ENCODE measurements around the gene MANF.
A peak's percentile ranks its signal among the peaks of the same experiment; 100 is the strongest.
"Not testable (repeated sequence)": the region's sequence is repeated elsewhere in the genome, so short reads cannot be mapped to it uniquely, and the experiment has no call there.

MANF gene

DNA sequence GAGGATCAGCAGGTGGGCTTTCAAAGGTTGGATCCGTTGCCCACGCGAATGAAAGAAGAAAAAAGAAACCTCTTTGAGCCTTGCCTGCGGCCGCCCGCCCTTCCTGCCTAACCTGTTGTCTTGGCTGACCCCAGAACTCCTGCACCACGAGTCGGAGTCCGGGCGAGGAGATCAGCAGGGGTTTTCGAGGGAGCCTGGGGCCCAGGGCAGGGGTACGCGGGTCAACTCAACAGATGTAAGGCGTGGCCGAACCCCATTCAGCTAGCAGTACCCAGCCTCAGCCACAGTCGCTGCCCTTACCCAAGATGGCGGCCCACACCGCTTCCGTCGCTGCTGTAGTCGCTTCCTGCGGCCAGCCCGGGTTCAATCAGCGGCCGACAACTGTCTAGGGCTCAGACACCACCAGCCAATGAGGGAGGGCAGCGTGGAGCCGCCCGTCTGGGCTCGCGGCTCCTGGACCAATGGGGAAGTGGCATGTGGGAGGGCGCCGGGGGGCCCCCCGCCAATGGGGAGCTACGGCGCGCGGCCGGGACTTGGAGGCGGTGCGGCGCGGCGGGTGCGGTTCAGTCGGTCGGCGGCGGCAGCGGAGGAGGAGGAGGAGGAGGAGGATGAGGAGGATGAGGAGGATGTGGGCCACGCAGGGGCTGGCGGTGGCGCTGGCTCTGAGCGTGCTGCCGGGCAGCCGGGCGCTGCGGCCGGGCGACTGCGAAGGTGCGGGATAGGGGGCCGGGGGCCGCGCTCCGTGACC, at the start of gene MANF:
TSS of gene MANF (plus strand) at position 566 of the 748 bp plus-strand sequence. CDS start at position 618, 52 bp downstream.
- DNase-seq: peak; percentile 96

DNA sequence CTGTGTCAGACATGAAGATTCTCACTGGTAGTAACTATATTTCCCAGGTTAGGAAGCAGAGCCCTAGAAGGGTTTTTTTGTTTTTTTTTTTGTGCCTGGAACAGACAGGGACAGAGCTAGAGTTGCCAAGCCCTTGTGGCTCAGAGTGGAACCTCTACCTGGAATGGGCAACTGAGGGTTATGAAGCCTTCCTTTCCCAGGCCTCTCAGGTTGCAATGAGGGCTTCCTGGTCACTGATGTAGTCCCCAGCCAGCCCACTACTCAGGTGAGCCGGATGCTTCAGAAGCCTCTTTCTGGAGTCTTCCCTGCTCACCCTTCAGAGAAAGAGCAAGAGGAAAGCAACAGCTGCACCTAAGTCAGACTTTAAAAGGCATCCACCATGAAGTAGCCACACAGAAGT, 48.8 kb upstream of the MANF start:
- no peak for DNase-seq

DNA sequence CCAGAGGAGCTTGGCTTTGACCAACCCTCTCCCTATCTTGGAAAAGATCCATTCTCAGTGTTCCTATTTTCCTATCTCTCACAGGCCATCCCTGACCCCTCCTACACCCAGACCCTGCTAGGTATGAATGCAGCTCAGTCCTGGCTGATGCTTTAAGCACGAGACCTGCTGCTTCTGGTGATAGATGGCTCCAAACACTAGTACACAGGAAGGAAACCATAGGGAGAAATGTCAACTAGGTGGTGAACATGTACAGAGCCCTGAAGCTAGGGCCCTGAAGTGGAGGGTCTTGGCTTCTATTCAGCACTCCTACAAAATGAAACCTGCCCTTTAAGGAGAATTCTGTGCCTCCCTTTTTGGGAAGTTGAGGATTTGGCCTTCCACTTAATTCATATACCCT, 47.4 kb upstream of the MANF start:
- DNase-seq: no peak

DNA sequence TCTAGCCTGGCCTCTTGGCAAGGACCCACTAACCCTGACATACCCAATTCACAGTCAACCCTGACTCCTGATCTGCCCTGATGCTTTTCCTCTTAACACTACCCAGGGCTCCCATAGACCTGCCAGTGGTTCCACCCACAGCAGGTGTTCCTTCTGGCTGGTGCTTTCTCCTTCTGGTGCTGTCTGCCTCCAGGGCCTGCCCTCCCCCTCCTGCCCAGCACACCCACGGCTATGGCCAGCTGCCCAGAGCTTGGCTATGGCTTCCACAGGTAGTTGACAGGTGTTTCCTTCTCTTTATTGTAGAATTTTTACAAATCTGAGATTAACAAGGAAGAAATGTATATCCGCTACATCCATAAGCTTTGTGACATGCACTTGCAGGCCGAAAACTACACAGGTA, 46.5 kb upstream of the MANF start:
- no peak for DNase-seq

DNA sequence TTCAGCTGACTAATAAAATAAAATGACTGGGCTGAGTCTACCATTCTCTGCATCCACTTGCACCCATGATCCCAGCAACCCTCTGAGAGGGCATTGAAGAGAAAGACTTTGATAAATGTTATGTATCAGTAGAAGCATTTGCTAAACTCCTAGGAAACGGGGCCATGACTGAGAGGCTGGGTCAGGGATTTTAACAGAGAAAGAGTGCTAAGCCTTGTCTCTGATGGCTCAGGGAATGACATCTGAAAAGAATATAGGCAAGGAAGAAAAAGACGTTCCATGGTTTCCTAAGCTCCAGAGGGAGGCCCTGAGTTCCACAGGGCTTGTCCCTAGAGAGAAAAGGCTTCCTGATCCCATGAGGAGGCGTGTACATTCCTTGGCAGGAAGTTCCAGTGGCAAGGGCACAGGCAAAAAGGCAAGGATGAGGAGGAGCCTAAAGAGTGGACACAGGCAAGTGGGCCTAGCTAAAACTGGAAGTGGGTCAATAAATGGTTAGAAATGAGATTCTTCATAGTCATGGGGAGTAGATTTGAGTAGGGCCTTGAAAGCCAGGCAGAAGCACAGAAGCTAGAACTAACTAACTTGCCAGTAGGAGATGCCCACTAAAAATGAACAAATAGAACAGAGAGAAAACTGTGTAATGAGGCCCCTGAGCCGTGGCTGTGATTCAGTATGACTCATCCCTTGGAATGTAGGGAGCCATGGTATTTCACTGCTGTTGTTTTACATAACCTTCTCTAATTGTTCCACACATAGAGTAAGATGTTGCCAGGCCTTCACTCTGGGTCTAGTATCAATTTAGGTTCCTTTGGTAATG, 44.9 kb upstream of the MANF start:
- no peak for DNase-seq

DNA sequence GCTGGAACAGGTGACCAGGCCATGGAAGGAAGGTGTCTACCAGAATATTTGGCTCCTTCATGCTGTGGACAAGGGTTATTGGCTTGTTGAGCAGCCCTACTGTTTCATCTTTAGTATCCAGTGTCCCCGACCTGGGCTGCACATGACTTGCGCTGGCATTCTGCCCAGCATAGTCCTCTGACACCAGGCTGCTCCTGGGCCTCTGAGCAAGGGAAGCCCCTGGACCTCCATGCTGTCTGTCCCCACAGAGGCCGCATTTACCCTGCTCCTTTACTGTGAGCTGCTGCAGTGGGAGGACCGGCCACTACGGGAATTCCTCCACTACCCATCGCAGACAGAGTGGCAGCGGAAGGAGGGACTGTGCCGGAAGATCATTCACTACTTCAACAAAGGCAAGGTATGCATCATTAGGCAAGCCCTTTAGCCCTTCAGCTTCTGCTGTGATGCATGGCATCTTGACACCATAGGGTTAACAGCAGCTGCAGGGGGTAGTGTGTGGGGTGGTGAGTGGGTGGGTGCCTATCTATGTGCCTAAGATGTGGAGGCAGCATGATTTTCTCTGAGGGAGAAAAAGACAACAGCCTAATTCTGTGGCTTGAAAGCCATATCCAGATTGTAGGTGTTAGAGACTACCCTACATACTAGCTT, 44.0 kb upstream of the MANF start:
- no peak for DNase-seq

DNA sequence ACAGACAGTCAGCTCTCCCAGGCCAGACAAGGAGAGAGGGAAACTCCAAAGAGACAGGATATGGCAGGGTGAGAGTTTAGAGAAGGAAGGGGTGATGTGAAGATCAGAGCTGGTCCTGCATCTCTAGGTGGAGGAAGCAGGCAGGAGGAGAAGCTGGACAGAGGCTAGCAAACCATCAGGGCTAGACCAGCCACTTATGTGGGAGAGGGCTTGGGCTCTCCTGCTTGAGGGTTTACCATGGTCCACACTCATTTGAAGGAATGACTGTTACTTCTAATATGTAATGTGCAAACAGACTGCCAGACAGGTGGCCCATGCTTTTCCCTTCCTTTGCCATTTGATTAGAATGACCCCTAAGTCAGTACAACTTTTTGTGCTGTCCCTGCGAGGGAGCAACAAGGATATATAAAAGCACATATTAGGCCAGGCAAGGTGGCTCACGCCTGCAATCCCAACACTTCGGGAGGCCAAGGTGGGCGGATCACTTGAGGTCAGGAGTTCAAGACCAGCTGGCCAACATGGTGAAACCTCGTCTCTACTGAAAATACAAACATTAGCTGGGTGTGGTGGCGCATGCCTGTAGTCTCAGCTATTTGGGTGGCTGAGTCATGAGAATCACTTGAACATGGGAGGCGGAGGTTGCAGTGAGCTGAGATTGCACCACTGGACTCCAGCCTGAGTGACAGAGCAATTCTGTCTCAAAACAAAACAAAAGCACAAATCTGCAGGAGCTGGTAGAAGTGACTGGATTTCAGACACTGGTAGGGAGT, 41.0 kb upstream of the MANF start:
- no peak for DNase-seq

DNA sequence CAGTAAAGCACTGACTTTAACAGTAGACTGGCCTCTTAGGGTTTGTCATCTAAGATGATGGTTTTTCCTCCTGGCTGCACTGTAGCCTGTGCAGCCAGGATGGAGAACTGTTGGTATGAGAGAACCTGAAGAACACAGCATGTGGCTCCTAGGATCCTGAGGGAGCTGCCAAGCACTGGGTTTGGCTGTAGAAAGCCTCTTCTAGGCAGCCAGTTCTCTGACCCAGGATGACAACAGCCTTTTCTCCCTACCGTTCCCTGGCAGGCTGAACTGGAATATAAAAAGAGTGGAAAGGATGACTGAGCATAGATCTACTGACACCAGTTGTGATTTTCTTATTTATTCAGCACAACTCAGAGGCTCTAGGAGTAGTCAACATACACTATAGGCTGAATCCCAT, 34.3 kb upstream of the MANF start:
- no peak for DNase-seq

DNA sequence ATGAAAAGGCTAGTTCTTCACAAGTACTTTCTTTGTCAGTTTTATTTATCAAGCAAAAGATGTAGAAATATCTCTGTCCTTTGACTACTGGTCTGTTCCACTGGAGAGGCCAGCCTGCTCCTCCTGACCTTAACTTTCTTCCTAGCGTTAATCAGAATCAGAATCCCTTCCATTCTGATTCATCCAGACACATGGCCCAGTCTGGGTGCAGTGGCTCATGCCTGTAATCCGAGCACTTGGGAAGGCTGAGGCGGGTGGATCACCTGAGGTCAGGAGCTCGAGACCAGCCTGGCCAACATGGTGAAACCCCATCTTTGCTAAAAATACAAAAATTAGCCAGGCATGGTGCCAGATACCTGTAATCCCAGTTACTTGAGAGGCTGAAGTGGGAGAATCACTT, 32.0 kb upstream of the MANF start:
- DNase-seq: no peak

DNA sequence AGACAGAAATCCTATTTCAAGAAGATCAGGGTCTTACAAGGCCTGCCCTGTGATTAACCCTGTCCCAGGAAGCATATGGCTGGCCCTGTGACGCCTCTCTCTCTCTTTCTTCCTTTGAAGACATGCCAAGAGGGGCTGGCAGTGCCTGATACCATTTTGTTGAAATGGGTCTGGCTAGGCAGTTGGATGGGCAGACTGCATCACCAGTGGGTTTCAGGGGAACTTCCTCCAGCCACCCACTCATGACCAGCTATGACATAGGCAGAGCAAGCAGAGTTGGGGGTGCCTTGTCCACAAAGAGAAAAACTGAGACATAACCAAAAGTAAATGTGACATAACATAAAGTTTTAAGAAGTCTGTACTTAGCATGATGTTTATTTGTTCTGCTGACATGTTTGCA, 31.4 kb upstream of the MANF start:
- no peak for DNase-seq

DNA sequence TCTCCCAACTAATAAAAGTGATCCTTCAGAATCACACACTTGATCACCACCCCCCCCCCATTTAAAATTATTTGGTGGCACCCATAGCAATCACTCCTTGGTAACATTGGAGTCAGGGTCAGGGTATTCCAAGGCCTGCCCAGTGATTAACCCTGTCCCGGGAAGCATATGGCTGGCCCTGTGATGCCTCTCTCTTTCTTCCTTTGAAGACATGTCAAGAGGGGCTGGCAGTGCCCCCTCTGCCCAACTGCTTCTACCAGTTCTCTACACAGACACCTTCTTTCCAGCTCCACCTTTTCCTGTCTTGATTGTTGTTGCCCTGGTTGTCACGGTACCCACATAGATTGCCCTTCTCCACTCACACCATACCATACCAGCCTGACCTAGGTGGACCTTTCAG, 30.9 kb upstream of the MANF start:
- no peak for DNase-seq

DNA sequence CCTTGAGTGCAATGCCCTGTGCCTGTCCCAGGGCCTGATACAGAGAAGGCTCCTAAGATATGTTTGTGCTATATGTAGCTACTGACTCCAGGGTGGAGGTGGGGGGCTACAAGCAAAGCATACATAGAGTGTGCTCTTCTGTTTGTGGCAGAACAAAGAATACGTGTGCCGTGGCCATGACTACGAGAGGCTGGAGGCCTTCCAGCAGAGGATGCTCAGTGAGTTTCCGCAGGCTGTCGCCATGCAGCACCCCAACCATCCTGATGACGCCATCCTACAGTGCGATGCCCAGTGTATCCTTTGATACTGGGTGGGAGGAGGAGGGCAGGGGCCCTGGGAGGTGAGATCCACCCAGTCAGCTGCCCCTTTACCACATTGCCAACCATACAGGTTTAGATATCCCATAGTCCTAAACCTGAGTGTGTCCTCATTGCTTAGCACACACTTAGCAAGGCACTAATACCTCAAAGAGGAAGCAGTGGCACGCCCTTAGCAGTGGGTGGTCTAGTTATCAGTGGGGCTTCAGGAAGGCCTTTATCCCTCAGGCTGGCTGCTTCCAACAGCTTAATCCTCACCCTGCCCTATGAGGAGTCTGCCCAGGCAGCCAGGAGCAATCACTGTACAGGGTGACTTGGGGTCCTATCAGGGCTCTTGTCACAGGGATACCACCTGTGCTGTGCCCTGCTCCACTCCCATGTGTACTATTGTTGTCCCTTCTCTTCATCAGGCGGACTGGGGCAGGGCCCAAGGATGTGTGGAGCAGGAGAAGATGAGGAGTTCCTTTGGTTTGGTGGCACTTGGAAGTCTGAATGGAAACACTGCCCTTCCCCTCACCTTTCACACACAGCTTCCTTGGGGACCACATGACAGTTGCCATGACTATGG, 30.1 kb upstream of the MANF start:
- DNase-seq: no peak

DNA sequence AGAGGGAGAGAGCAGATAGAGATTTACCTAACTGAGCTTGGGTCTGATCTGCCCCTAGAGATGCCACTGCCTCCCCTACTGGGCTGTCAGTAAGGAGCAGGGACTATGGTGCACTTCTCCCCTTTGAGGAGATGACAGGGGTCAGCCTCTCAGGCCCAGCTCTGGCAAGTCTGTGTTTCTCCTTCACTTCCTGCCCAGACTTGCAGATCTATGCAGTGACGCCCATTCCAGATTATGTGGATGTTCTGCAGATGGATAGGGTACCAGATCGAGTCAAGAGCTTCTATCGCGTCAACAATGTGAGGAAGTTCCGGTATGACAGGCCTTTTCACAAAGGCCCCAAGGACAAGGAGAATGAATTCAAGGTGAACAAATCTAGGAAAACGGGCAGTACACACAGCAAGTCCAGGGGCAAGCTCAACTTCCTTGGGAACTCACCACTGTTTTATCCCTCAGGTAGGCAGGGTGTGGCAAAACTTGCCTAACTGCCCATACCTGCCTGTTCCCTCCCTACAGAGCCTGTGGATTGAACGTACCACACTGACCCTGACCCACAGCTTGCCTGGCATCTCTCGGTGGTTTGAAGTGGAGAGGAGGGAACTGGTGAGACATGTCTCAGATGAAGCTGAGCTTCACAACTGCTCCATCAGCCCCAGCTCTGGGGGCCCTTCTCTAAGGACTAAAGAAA, 29.1 kb upstream of the MANF start:
- DNase-seq: no peak

DNA sequence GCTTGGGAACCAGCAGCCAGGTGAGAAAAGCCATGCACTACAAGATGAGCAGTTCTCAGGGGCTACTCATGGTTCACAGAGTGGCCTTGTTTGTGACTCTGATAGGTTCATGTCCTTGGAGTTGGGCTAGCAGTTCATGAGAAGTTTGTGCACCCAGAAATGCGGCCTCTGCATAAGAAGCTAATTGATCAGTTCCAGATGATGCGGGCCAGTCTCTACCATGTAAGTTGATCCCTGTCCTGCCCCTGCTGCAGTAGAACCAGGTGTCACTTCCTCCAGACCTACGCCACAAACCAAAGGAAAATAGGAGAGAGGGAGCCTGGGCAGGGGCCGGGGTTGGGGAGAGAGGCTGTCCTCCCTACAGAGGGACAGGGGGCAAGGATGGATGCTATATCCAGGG, 27.2 kb upstream of the MANF start:
- DNase-seq: no peak

DNA sequence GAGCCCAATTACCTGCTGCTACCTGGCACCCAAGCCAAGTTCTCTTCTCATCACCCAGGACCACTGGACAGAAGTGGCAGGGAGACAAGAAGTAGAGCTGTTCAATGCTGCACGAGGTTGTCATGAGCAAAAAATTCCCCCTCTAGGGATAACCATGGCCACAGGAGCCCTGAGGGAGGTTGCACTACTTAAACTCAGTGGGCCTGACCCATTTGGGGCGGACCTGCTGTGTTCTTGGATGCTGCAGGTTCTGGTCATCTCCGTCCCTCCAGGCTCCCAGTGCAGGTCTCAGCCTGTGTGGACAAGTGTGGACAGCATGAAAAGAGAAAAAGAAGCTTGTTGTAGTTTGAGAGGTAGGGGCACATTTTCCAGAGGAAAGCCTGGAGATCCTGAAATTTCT, 26.1 kb upstream of the MANF start:
- DNase-seq: no peak

DNA sequence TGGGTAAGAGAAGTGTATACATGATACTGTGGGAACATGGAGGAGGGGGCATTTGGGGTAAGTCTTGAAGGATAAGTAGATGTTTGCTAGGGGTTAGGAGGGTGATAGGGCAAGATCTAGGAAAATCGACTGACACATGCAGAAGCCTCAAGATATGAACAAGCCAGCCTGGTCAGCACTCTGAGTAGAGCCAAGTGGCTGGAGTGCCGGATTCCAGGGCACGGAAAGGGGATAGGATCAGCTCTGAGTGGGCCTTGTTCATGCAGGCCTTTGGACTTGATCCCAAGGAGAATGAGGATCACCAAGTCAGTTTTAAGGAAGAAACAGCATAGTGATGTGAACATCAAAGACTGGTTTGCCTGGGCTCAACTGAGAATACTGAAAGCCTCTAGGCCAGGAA, 24.3 kb upstream of the MANF start:
- DNase-seq: no peak

DNA sequence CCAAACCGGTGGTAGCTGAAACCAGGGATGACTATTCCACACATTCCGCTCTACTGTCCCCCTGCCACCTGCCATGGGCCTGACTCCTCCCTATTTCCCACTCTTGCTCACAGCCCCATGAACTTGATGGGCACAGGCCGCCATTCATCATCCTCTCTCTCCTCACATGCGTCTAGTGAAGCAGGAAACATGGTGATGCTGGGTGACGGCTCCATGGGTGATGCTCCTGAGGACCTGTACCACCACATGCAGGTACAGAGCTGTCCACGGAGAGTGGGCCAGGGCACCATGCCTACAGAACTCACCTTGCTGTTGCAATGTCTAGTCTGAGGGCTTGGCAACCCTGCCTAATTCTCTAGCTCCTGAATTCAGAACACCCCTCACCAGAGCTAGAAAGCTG, 23.3 kb upstream of the MANF start:
- no peak for DNase-seq

DNA sequence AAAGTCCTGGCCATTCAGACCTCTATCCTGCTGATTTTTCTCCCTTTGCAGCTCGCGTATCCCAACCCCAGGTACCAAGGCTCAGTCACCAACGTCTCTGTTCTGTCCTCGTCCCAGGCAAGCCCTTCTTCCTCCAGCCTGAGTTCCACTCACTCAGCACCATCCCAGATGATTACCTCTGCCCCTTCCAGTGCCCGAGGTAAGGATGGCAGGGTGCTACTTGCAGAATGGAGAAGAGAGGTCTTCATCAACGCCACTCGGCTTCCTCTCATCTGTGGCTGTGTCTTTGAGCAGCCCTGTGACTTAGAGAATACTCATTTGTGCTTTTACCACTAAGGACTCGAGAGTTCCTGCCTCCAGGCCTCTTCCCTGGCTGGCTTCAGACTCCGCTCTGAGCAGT, 22.6 kb upstream of the MANF start:
- DNase-seq: no peak

DNA sequence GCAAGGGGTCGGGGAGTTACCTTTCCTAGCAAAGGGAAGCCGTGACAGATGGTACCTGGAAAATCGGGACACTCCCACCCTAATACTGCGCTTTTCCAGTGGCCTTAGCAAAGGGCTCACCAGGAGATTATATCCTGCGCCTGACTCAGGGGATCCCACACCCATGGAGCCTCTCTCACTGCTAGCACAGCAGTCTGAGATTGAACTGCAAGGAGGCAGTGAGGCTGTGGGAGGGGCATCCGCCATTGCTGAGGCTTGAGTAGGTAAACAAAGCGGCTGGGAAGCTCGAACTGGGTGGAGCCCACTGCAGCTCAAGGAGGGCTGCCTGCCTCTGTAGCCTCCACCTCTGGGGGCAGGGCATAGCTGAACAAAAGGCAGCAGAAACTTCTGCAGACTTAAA, 16.8 kb upstream of the MANF start:
- not testable (repeated sequence) for DNase-seq

DNA sequence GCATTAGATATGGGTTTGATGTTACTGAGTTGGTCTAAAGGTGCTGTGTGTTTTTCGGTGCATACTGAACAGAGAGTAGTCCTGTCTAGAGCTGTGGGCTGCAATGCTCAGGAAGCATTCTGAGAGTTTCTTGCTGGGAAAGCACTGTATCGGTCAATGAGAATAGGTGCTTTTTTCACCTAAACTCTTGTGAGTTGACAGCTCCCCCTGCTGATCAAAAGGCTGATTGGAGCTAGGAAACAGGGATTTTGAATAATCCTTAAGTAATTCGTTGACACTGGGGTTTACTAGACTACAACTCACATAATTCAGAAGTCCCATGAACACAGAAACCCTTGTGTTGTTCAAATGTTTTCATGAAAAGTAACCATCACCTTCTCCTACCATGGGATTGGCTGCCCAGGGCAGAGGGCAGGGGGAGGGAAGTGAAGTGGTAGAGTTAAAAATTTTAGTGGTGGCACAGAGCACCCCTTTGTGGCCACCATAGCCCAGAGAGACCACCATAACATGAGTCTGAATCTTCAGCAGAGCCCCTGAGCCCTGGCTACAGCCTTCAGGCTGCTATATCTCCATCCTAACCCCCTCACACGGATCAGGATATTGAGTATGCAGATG, 13.0 kb upstream of the MANF start:
- DNase-seq: peak; percentile 49 to 64
